ENCODE measurements around the gene MARCHF4. TPM values are rescaled to one million over a fixed set of nuclear protein-coding genes. Genes with fewer than 3 reads are reported as not detected.

The MARCHF4 gene
- total RNA-seq, 1 experiment from 2014 or later: 0.54 TPM

DNA sequence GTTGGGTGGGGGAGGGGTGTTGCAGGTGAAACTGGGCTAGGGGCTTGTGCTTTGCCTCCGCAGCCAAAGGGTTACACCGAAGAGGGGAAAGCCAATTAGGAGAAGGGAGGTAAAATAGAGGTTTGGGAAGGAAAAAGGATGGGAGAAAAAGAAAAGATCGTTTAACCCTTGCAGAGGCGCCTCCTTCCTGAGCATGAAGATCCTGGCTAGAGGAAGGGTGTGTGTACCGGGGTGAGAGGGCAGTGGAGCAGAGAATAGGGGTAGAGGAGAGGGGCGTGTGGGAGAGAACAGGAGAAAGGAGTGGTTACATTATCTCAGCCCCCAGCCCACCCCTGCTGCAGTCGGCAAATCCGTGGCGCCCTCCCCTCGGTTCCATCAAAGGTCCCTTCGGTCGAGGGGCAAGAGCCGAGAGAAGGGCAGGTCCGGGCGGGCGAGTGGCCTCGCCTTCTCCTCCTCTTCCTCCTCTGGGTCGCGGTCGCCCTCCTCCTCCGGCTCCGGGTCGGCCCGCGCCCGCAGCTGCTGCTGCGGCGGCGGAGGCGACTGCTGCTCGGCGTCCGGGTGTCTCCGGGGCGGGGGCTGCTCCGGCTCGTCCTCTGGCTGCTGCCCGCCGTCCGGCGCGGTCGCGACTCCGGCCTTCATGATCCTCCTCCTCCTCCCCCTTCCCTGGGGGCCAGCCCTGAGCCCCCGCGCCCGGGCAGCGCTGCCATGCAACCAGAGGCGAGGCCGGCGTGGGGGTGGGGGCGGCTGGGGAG is 1.1 kb downstream of the MARCHF4 start:
- no TSS peak for BruUV-seq (replicated peaks)
- CTCF ChIA-PET: no interaction called here
- H3K27me3 Mint-ChIP-seq (ENCODE audit: unreplicated experiment): peaks cover 69% of the 10 kb centered on the region
- TF ChIP-seq, protein P1, sequence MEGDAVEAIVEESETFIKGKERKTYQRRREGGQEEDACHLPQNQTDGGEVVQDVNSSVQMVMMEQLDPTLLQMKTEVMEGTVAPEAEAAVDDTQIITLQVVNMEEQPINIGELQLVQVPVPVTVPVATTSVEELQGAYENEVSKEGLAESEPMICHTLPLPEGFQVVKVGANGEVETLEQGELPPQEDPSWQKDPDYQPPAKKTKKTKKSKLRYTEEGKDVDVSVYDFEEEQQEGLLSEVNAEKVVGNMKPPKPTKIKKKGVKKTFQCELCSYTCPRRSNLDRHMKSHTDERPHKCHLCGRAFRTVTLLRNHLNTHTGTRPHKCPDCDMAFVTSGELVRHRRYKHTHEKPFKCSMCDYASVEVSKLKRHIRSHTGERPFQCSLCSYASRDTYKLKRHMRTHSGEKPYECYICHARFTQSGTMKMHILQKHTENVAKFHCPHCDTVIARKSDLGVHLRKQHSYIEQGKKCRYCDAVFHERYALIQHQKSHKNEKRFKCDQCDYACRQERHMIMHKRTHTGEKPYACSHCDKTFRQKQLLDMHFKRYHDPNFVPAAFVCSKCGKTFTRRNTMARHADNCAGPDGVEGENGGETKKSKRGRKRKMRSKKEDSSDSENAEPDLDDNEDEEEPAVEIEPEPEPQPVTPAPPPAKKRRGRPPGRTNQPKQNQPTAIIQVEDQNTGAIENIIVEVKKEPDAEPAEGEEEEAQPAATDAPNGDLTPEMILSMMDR (IDR thresholded peaks at IDR 0.05; ENCODE audit: unreplicated experiment): no peak
- intact Hi-C loops (cut with micrococcal nuclease; ENCODE audit: unreplicated experiment): no loop called here
- peaks cover 33% of the 10 kb centered on the region for H3K4me1 Mint-ChIP-seq (ENCODE audit: low read depth, unreplicated experiment)
- peaks cover 17% of the 10 kb centered on the region for H3K36me3 Mint-ChIP-seq (ENCODE audit: insufficient read depth, unreplicated experiment)
- H3K27ac Mint-ChIP-seq (ENCODE audit: unreplicated experiment): no peak overlapping the region
- H3K9me3 Mint-ChIP-seq (ENCODE audit: low read depth, unreplicated experiment): no peaks in the 10 kb centered on the region
- H3K4me3 Mint-ChIP-seq (ENCODE audit: low read depth, unreplicated experiment): peak overlapping the region; percentile 44
- DNase-seq: no peak

DNA sequence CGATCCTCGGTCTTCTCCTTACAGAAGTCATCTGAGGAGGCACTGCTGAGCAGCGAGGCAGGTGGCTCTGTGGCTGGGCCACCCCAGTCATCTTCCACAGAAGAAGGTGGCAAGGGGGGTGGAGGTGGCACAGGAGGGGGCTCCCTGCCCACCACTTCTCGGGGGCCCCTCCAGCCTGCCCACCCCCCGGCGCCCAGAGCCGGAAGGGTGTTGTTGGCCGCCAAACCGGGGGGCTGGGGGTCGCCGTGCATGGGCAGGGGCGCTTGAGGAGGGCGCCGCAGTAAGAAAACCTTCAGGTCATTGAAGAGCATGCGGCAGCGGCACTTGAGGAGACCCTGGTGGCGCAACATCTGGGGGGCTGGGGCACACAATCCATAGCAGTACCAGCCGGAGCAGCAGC is 2.5 kb downstream of the MARCHF4 start:
- TF ChIP-seq, protein P1 (IDR thresholded peaks at IDR 0.05; ENCODE audit: unreplicated experiment): no peak
- BruUV-seq (replicated peaks): no TSS peak
- Mint-ChIP-seq H3K4me3 (ENCODE audit: low read depth, unreplicated experiment) (no peak overlapping the region), H3K27ac (ENCODE audit: unreplicated experiment) (no peak overlapping the region), H3K9me3 (ENCODE audit: low read depth, unreplicated experiment) (no peaks in the 10 kb centered on the region), H3K36me3 (ENCODE audit: insufficient read depth, unreplicated experiment) (peaks cover 17% of the 10 kb centered on the region), H3K27me3 (ENCODE audit: unreplicated experiment) (peaks cover 82% of the 10 kb centered on the region), H3K4me1 (ENCODE audit: low read depth, unreplicated experiment) (peaks cover 33% of the 10 kb centered on the region)
- no peak for DNase-seq
- intact Hi-C loops (cut with micrococcal nuclease; ENCODE audit: unreplicated experiment): no loop called here
- CTCF ChIA-PET: no interaction called here

DNA sequence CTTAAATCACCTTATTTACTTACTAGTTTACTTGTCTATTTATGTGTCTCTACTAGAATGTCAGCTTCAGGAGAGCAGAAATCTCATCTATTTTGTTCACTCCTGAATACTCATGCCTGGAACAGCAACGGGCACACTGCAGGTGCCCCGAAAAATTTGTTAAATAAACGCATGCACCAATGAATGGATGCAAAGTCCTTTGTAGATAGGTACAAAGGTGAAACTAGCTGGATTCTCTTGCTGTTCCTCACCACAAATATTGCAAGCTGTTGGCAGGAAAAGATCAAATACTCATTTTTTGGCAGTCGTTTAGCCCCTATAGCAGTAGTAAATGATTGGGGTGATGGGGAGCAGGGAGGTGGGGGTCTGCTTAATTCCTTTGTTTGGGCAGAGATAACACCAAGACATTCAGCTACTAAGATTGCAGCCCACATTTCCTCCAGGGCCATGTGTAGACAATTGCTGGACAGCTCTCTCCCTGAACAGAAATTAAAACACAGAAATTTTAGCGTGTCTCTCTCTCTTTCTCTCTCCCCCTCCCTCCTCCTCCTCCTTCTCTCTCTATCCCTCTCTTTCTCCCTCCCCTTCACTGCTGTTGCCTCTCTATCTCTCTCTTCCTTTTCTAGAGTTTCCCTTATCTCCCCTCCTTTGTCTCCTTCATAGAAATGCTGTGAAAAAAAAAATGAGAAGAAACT is 5.4 kb downstream of the MARCHF4 start:
- Mint-ChIP-seq H3K27me3 (ENCODE audit: unreplicated experiment) (peaks cover 100% of the 10 kb centered on the region), H3K4me1 (ENCODE audit: low read depth, unreplicated experiment) (peaks cover 9% of the 10 kb centered on the region), H3K27ac (ENCODE audit: unreplicated experiment) (no peak overlapping the region), H3K4me3 (ENCODE audit: low read depth, unreplicated experiment) (no peak overlapping the region), H3K9me3 (ENCODE audit: low read depth, unreplicated experiment) (no peaks in the 10 kb centered on the region), H3K36me3 (ENCODE audit: insufficient read depth, unreplicated experiment) (peaks cover 7% of the 10 kb centered on the region)
- intact Hi-C loops (cut with micrococcal nuclease; ENCODE audit: unreplicated experiment): no loop called here
- no peak for DNase-seq
- CTCF ChIA-PET: interaction anchor here (1.3 kb wide), 1 partner anchor 18 kb away, joined by 3 read pairs; no protein-coding TSS in a partner anchor
- TF ChIP-seq, protein P1 (IDR thresholded peaks at IDR 0.05; ENCODE audit: unreplicated experiment): no peak
- BruUV-seq (replicated peaks): no TSS peak

DNA sequence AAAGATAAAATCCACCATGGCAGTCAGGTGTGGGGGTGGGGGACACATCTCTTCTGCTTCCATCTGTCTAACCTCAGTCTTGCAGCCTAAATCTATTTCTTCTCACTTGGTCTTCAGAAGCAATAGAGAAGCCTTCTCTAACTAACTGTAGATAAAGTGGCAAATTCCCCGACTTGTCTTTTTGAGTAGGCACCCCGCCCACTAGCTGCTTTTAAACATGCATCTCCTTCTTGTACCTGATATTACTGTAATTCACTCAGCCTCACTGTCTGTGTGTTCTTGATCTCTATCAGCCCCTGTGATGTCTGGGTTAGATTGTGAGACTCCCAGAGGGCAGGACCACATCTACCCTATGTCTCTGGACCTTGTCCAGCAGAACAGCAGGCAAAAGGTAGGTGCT is 6.8 kb downstream of the MARCHF4 start:
- no peak for DNase-seq
- intact Hi-C loops (cut with micrococcal nuclease; ENCODE audit: unreplicated experiment): no loop called here
- Mint-ChIP-seq H3K36me3 (ENCODE audit: insufficient read depth, unreplicated experiment) (peaks cover 1% of the 10 kb centered on the region), H3K27ac (ENCODE audit: unreplicated experiment) (no peak overlapping the region), H3K9me3 (ENCODE audit: low read depth, unreplicated experiment) (no peaks in the 10 kb centered on the region), H3K27me3 (ENCODE audit: unreplicated experiment) (peaks cover 100% of the 10 kb centered on the region), H3K4me3 (ENCODE audit: low read depth, unreplicated experiment) (no peak overlapping the region), H3K4me1 (ENCODE audit: low read depth, unreplicated experiment) (peaks cover 1% of the 10 kb centered on the region)
- TF ChIP-seq, protein P1 (IDR thresholded peaks at IDR 0.05; ENCODE audit: unreplicated experiment): no peak
- BruUV-seq (replicated peaks): no TSS peak
- CTCF ChIA-PET: interaction anchor here (1.3 kb wide), 1 partner anchor 16 kb away, joined by 3 read pairs; no protein-coding TSS in a partner anchor
